SK-N-SH treated with all-trans-retinoic acid at 6 μM for 48 hours (cell line): ENCODE measurements around the gene PIM3.

Experiments used
- ATAC-seq: fragments of 200-7000 bp; cut with Tn5 transposase; 3 replicates; pipeline ENCODE4 v1.9.1; 2020; ENCODE audit warnings: mild to moderate bottlenecking, moderate library complexity
- ARNTL ChIP-seq: fragments of 450-650 bp; formaldehyde crosslinking; IDR thresholded peaks from 2 replicates; pipeline ENCODE4 v1.5.0; 2020; ENCODE audit warnings: low read depth, mild to moderate bottlenecking, moderate library complexity, borderline replicate concordance
- BACH2 ChIP-seq: fragments of 250-450 bp; sonication (Bioruptor Pico); IDR thresholded peaks from 2 replicates; pipeline ENCODE4 v1.9.0; 2021; ENCODE audit warnings: mild to moderate bottlenecking, borderline replicate concordance
- CREB5 ChIP-seq: fragments of 250-450 bp; sonication (Bioruptor Pico); IDR thresholded peaks from 2 replicates; pipeline ENCODE4 v1.5.1; 2020; ENCODE audit warnings: low read depth, mild to moderate bottlenecking, moderate library complexity
- CSDC2 ChIP-seq: fragments of 250-450 bp; sonication (Bioruptor Pico); IDR thresholded peaks from 2 replicates; pipeline ENCODE4 v1.5.0; 2020; ENCODE audit warnings: mild to moderate bottlenecking, moderate library complexity
- CSRNP3 ChIP-seq: fragments of 250-450 bp; sonication (Bioruptor Pico); IDR thresholded peaks from 2 replicates; pipeline ENCODE4 v1.5.1; 2021; ENCODE audit warnings: mild to moderate bottlenecking, moderate library complexity
- GLIS3 ChIP-seq: fragments of 250-450 bp; sonication (Bioruptor Pico); IDR thresholded peaks from 2 replicates; pipeline ENCODE4 v1.5.0; 2020; ENCODE audit warnings: mild to moderate bottlenecking, moderate library complexity
- ISL1 ChIP-seq: fragments of 250-450 bp; sonication (Bioruptor Pico); IDR thresholded peaks from 2 replicates; pipeline ENCODE4 v2.1.2; 2022; ENCODE audit warnings: mild to moderate bottlenecking, moderate library complexity
- OSR1 ChIP-seq: fragments of 250-450 bp; sonication (Bioruptor Pico); IDR thresholded peaks from 2 replicates; pipeline ENCODE4 v1.8.0; 2022; ENCODE audit warnings: moderate library complexity, mild to moderate bottlenecking, inconsistent platforms
- PATZ1 ChIP-seq: fragments of 250-450 bp; sonication (Bioruptor Pico); IDR thresholded peaks from 2 replicates; pipeline ENCODE4 v1.8.0; 2020; ENCODE audit warnings: mild to moderate bottlenecking, moderate library complexity, borderline replicate concordance
- PPARA ChIP-seq: fragments of 250-450 bp; sonication (Bioruptor Pico); IDR thresholded peaks from 2 replicates; pipeline ENCODE4 v1.5.0; 2020; ENCODE audit warnings: mild to moderate bottlenecking, borderline replicate concordance
- RARB ChIP-seq: fragments of 250-450 bp; sonication (Bioruptor Pico); IDR thresholded peaks from 2 replicates; pipeline ENCODE4 v1.8.0; 2021; ENCODE audit warnings: mild to moderate bottlenecking, moderate library complexity
- SNAI2 ChIP-seq: fragments of 250-450 bp; sonication (Bioruptor Pico); IDR thresholded peaks from 2 replicates; pipeline ENCODE4 v1.5.0; 2020; ENCODE audit warnings: mild to moderate bottlenecking, moderate library complexity
- TCF4 ChIP-seq: fragments of 250-450 bp; sonication (Bioruptor Pico); IDR thresholded peaks from 2 replicates; pipeline ENCODE4 v1.8.0; 2021; ENCODE audit warnings: mild to moderate bottlenecking, moderate library complexity, borderline replicate concordance
- TOX ChIP-seq: fragments of 250-450 bp; sonication (Bioruptor Pico); IDR thresholded peaks from 2 replicates; pipeline ENCODE4 v1.8.0; 2021; ENCODE audit warnings: mild to moderate bottlenecking, moderate library complexity, borderline replicate concordance
- TSHZ2 ChIP-seq: fragments of 250-450 bp; sonication (Bioruptor Pico); IDR thresholded peaks from 2 replicates; pipeline ENCODE4 v1.5.0; 2020; ENCODE audit warnings: mild to moderate bottlenecking, moderate library complexity
- ZC3H10 ChIP-seq: fragments of 250-450 bp; sonication (Bioruptor Pico); IDR thresholded peaks from 2 replicates; pipeline ENCODE4 v1.5.1; 2021; ENCODE audit warnings: mild to moderate bottlenecking, moderate library complexity
- ZFP3 ChIP-seq: fragments of 250-450 bp; sonication (Bioruptor Pico); IDR thresholded peaks from 2 replicates; pipeline ENCODE4 v1.5.0; 2020; ENCODE audit warnings: mild to moderate bottlenecking, moderate library complexity
- ZFP30 ChIP-seq: fragments of 450-650 bp; formaldehyde crosslinking; IDR thresholded peaks from 2 replicates; pipeline ENCODE4 v1.5.0; 2022; ENCODE audit warnings: mild to moderate bottlenecking, moderate library complexity
- ZNF565 ChIP-seq: fragments of 450-650 bp; formaldehyde crosslinking; conservative IDR thresholded peaks from 2 replicates; pipeline ENCODE4 v1.5.0; 2020; ENCODE audit warnings: low read depth, mild to moderate bottlenecking, moderate library complexity
- ZNF70 ChIP-seq: fragments of 450-650 bp; formaldehyde crosslinking; IDR thresholded peaks from 2 replicates; pipeline ENCODE4 v1.5.0; 2020; ENCODE audit warnings: mild to moderate bottlenecking, moderate library complexity
- ZNF8 ChIP-seq: fragments of 450-650 bp; formaldehyde crosslinking; IDR thresholded peaks from 2 replicates; pipeline ENCODE4 v1.5.0; 2020; ENCODE audit warnings: mild to moderate bottlenecking, moderate library complexity

Gene PIM3

GRCh38 chr22:49995361-49996118, 35.0 kb downstream of the PIM3 start (continued):
- TF ChIP-seq CSRNP3 (CRISPR knock-in tag) (no peak), TCF4 (CRISPR knock-in tag) (no peak), ARNTL (no peak), GLIS3 (no peak), TOX (no peak), CSDC2 (CRISPR knock-in tag) (no peak), RARB (CRISPR knock-in tag) (no peak), SNAI2 (no peak), OSR1 (CRISPR knock-in tag) (no peak), ISL1 (CRISPR knock-in tag) (no peak)

- ATAC-seq, result no peak
- no peak for TF ChIP-seq ZFP3 (CRISPR knock-in tag)
- no peak for TF ChIP-seq CSRNP3 (CRISPR knock-in tag)
- TF ChIP-seq BACH2 (CRISPR knock-in tag), result no peak
- no peak for TF ChIP-seq ZC3H10 (CRISPR knock-in tag)
- no peak for TF ChIP-seq ZNF70 (CRISPR knock-in tag)
- no peak for TF ChIP-seq ZNF8 (CRISPR knock-in tag)
- no peak for TF ChIP-seq ZFP30 (CRISPR knock-in tag)
- TF ChIP-seq CSDC2 (CRISPR knock-in tag), result no peak
- TF ChIP-seq ARNTL, result no peak
- no peak for TF ChIP-seq TOX
These were observed 35.5 kb downstream of the PIM3 start for GRCh38 chr22:49996119-49996517.

- no peak for ATAC-seq
- TF ChIP-seq SNAI2 (no peak), CSRNP3 (CRISPR knock-in tag) (no peak), BACH2 (CRISPR knock-in tag) (no peak), TOX (no peak), ZC3H10 (CRISPR knock-in tag) (no peak), RARB (CRISPR knock-in tag) (no peak), GLIS3 (no peak), ZFP3 (CRISPR knock-in tag) (no peak), ZNF70 (CRISPR knock-in tag) (no peak), TSHZ2 (CRISPR knock-in tag) (no peak), ZNF565 (CRISPR knock-in tag) (no peak), PATZ1 (no peak), CSDC2 (CRISPR knock-in tag) (no peak), CREB5 (CRISPR knock-in tag) (no peak), ISL1 (CRISPR knock-in tag) (no peak), ZNF8 (CRISPR knock-in tag) (no peak), OSR1 (CRISPR knock-in tag) (no peak), PPARA (CRISPR knock-in tag) (no peak), TCF4 (CRISPR knock-in tag) (no peak)
These were observed 36.1 kb downstream of the PIM3 start for GRCh38 chr22:49996518-49997250.
